Superior temporal gyrus (tissue), 1 donor: ENCODE measurements around the gene HIC1.

Experiments
- DNase-seq: peaks from one replicate; pipeline ENCODE4 v3.0.0-alpha.2; 2016; ENCODE audit errors: extremely low spot score

The HIC1 gene

GRCh38 chr17:2047590-2047989 is 7.3 kb upstream of the HIC1 start:
- no peak for DNase-seq

DNA sequence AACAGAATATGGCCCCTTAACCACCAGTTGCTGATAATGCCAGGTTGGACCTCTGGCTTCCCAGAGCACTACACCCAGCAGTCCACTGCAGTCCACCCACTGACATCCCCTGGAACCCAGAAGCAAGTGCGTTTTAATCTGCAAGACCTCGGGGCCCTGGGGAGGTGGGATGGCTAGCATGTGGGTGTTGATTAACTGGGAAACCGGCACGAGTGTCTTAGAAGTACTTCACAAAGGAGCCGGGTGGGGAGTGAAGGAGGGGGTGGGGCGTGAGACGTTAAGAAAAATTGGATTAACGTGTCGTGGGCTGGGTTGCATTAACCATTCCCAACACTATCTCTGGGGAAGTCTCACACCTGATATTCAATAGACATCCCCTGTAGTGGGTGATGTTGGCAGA is 6.1 kb upstream of the HIC1 start:
- DNase-seq = no peak

DNA sequence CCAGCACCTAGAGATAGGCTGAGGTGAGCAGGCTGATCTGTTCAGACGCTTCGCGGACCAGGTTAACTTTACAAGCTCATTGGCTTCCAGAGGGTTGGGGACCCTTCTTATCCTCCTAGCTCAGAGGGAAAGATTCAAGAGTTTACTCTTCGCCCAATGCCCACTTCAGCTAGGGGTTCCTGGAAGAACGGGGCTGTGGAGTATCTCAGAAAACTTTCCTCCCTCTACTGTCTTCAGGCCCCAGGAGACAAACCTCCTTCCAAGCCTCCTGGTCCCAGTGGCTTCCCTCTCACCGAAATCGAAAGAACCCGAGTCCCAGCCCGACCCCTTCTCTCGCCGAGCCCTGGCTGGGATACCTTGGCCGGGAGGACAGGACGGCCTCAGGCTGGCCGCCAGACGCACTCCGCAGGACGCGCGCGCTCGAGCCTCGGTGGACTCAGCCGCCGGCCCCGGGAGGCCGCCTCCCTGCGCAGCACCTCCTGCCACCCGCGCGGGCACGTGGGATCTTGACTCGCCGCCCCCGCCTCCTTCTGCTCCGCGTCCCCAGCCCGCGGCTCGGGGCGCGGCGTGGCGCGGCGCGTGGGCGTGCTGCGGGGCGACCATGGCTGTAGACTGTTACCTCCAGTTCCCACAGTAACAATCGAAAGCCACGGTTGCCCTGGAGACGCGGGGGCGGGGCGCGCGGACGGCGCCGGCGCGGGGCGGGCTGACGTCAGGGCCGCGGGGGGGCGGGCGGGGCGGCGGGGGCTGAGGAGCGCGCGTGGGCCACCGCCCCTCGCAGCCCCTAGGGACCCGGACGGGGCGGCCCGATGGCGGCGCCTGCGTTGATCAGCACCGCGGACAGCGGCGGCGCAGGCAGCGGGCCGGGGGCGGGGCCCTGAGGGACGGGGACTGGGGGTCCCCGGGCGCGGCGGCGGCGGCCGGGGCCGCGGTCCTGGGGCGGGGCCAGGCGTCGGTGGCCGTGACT is 5.3 kb upstream of the HIC1 start:
- peak; percentile 44 for DNase-seq

- peak; percentile 18 for DNase-seq
Observed at GRCh38 chr17:2050300-2051060, 4.4 kb upstream of the HIC1 start.

- peak; percentile 16 for DNase-seq
Observed at GRCh38 chr17:2051061-2051932, 3.6 kb upstream of the HIC1 start.

GRCh38 chr17:2051933-2052559 is 2.9 kb upstream of the HIC1 start:
- no peak for DNase-seq

GRCh38 chr17:2053380-2054261 is 1.3 kb upstream of the HIC1 start:
- DNase-seq = peak; percentile 57

- no peak for DNase-seq
Observed at GRCh38 chr17:2054262-2054511, 716 bp upstream of the HIC1 start.

- no peak for DNase-seq
Observed at GRCh38 chr17:2055292-2056205, 646 bp downstream of the HIC1 start.

GRCh38 chr17:2056206-2057174 is 1.6 kb downstream of the HIC1 start:
- DNase-seq = no peak

- no peak for DNase-seq
Observed at GRCh38 chr17:2057175-2057759, 2.4 kb downstream of the HIC1 start.

- no peak for DNase-seq
Observed at GRCh38 chr17:2057760-2058585, 3.1 kb downstream of the HIC1 start.

DNA sequence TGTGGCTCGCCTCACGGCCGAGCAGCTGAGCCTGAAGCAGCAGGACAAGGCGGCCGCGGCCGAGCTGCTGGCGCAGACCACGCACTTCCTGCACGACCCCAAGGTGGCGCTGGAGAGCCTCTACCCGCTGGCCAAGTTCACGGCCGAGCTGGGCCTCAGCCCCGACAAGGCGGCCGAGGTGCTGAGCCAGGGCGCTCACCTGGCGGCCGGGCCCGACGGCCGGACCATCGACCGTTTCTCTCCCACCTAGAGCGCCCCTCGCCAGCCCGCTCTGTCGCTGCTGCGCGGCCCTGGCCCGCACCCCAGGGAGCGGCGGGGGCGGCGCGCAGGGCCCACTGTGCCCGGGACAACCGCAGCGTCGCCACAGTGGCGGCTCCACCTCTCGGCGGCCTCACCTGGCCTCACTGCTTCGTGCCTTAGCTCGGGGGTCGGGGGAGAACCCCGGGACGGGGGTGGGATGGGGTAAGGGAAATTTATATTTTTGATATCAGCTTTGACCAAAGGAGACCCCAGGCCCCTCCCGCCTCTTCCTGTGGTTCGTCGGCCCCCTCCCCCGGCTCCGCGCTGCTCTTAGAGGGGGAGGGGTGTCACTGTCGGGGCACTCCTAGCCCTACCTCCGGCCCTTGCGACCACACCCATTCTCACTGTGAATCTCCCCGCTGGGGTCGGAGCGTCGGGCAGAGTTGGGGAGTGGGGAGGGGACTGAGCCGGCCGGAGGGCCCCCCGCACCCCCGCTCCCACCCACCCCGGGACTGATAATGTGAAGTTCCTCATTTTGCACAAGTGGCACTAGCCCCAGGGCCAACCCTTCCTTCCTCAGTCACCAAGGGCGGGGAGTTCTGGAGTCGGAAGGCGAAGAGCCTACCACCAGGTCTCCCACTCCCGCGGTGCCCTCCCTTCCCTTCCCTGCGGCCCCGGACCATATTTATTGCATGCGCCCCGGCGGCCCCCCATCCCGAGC is 4.0 kb downstream of the HIC1 start:
- no peak for DNase-seq

DNA sequence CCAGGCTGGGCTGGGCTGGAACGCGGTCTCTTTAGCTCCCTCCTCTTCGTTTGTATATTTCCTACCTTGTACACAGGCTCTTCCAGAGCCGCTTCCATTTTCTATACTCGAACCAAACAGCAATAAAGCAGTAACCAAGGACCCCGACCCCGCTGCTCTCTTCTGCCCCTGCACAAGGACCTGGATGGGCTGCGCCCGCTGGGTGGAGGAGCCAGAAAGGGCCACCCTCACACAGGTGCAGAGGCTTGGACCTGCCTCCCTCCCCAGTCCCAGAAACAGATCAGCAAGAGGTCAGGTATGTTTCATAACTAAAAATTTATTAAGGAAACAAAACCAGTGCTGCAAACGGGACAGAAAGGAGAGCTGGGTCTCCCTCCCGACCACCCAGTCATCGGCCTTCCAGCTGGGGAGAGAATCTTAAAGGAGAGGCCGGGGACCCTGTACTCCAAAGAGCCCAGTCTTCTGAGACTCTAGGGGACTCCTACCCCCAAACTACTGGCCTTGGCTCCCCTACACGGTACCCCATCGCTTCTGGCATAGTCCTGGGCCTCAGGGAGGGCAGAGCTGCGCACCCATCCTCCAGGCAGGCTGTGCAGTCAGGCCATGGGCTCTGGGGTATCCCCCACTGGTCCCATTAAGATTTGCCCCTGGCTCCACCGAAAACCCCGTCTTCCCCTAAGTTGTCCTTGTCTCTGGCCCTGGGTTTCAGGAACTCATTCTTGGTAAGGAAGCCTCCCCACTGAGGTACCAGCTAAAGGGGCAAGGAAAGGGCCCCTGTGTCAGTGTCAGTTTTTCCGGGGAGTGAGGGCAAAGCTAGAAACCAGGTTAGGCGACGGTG is 4.9 kb downstream of the HIC1 start:
- no peak for DNase-seq

DNA sequence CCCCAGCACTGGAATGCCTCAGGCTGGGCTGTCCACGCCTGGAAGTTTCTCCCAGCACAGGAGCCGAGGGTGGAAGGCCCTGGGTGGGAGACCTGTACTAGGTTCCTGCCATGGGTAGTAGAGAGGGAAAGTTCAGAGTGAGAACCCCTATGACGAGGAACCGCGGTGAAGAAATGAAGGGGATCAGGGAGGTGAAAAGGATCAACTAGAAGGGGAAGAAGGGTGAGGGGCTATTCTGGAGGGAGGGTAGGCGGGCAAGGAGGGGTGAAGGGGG is 5.4 kb downstream of the HIC1 start:
- no peak for DNase-seq
